Measurements from ENCODE around the gene PPARD. TPM values are rescaled to one million over a fixed set of nuclear protein-coding genes. Genes with fewer than 3 reads are reported as not detected.

PPARD gene
- total and polyA plus RNA-seq, 12 donors = 12.9 to 21.0 (median 13.9) TPM

DNA sequence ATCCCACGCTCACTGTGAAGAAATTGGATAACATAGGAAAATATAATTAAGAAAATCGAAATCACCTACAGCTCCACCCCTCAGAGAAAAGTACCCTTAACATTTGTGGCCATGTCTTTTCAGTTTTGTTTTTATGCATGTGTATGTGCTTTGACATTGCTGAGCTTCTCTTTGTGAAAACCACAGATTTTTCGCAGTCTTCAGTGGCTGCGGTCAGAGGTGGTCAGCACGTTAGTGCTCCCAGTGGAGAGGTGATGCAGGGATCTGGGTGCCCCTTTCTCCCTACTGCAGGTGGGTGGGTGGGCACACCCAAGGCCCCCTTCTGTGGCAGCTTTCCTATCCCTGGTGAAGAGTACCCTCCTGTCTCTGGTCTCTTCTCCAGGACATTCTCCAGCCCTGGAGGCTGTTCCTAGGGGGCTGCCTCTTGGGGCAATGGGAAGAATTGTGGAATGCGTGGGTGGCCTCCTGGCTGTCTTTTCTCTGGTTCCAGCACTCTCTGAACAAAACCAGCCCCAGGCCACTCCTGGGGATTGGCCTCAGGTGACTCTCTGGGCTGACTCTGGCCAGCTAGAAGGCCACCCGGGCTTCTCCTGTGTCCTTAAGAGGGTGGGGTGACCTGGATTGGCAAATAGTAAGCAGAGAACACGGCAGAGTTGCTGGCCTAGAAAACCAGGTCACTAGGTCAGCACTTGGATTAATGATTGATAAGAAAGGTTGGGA, 59.9 kb downstream of the PPARD start:
- no peaks in the 10 kb centered on the region for H3K9me3 ChIP-seq
- TF ChIP-seq, protein P1, sequence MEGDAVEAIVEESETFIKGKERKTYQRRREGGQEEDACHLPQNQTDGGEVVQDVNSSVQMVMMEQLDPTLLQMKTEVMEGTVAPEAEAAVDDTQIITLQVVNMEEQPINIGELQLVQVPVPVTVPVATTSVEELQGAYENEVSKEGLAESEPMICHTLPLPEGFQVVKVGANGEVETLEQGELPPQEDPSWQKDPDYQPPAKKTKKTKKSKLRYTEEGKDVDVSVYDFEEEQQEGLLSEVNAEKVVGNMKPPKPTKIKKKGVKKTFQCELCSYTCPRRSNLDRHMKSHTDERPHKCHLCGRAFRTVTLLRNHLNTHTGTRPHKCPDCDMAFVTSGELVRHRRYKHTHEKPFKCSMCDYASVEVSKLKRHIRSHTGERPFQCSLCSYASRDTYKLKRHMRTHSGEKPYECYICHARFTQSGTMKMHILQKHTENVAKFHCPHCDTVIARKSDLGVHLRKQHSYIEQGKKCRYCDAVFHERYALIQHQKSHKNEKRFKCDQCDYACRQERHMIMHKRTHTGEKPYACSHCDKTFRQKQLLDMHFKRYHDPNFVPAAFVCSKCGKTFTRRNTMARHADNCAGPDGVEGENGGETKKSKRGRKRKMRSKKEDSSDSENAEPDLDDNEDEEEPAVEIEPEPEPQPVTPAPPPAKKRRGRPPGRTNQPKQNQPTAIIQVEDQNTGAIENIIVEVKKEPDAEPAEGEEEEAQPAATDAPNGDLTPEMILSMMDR (IDR thresholded peaks at IDR 0.05) = no peak
- H3K27ac ChIP-seq = no peak overlapping the region
- no peak overlapping the region for H3K4me3 ChIP-seq
- H3K4me1 ChIP-seq = peaks cover 0 to 21% (median 0%) of the 10 kb centered on the region in 9 donors
- ATAC-seq (peak in 1 of 8 donors; percentile 26), DNase-seq (no peak)
- WGBS, 2 donors = 80 to 81% methylated on average over 8 of the region's 8 CpGs
- no peaks in the 10 kb centered on the region for H3K36me3 ChIP-seq
- intact Hi-C loops (cut with DNase I) = no loop called here
- H3K27me3 ChIP-seq = no peaks in the 10 kb centered on the region

DNA sequence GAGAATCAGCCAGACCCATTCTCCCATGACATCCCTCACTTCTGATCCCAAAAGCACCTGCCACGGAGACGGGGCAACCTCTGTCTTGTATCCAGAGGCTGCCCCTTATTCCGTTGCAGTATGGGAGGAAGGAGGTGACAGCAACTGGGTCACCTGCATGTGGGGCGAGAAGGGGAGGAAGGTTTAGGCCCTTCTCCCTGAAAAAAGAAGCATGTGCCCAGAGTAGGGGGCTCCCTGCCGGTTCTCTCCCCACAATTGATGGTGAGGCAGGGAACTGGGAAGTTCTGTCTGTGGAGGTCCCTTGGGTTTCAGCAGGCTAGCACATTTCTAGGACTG, 60.5 kb downstream of the PPARD start:
- peaks cover 0 to 21% (median 0%) of the 10 kb centered on the region in 9 donors for H3K4me1 ChIP-seq
- no peak for DNase-seq
- no peak for ATAC-seq
- H3K27me3 ChIP-seq = no peaks in the 10 kb centered on the region
- H3K4me3 ChIP-seq = no peak overlapping the region
- no peaks in the 10 kb centered on the region for H3K36me3 ChIP-seq
- 90 to 95% methylated on average over 5 of the region's 5 CpGs for WGBS, 2 donors
- H3K9me3 ChIP-seq = no peaks in the 10 kb centered on the region
- TF ChIP-seq, protein P1 (IDR thresholded peaks at IDR 0.05) = no peak
- intact Hi-C loops (cut with DNase I) = no loop called here
- no peak overlapping the region for H3K27ac ChIP-seq

DNA sequence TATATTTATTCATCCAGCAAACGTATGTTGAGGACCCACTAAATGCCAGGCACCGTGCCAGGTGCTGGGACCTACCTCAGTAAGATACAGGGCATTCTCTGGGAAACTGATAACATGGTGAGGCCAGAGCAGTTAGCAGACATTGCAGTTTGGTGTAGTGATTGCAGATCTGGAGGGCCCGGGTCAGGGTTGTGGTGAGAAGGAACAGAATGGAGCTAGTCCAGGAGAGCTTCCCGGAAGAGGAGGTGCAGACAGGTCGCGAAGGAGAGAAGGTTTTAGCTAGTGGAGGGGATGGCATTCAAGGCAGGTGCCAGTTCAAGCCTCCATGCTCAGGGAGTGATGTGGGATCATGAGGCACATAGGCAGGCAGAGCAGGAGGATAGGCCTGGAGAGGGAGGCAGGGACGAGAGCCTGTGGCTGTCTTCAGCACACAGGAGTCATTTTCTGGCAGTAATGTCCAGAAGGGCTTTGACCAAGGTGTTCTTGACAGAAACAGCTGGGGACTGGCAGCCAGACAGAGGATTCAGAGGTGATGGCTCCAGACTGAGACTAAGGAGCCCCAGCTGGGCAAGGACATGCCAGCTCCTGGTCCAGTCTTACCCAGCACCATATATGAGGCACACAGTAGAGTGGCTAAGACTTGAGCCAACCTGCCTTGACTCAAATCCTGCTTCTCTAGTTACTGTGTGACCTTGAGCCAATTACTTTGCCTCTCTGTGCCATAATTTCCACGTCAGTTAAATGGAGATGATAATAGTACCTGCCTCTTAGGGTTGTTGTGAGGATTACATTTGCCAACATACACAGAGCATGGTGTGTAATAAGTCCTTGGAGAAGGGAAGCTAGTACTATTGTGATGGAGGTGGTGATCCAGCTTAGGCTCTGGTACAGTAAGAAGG, 61.4 kb downstream of the PPARD start:
- peak in 1 of 8 donors; percentile 18 for ATAC-seq
- Histone ChIP-seq H3K27me3 (no peaks in the 10 kb centered on the region), H3K9me3 (no peaks in the 10 kb centered on the region), H3K4me3 (no peak overlapping the region), H3K36me3 (no peaks in the 10 kb centered on the region), H3K4me1 (peaks cover 0 to 21% (median 0%) of the 10 kb centered on the region in 9 donors), H3K27ac (no peak overlapping the region)
- WGBS, 2 donors = 82 to 85% methylated on average over 8 of the region's 8 CpGs
- TF ChIP-seq, protein P1 (IDR thresholded peaks at IDR 0.05) = no peak
- intact Hi-C loops (cut with DNase I) = no loop called here
- no peak for DNase-seq

DNA sequence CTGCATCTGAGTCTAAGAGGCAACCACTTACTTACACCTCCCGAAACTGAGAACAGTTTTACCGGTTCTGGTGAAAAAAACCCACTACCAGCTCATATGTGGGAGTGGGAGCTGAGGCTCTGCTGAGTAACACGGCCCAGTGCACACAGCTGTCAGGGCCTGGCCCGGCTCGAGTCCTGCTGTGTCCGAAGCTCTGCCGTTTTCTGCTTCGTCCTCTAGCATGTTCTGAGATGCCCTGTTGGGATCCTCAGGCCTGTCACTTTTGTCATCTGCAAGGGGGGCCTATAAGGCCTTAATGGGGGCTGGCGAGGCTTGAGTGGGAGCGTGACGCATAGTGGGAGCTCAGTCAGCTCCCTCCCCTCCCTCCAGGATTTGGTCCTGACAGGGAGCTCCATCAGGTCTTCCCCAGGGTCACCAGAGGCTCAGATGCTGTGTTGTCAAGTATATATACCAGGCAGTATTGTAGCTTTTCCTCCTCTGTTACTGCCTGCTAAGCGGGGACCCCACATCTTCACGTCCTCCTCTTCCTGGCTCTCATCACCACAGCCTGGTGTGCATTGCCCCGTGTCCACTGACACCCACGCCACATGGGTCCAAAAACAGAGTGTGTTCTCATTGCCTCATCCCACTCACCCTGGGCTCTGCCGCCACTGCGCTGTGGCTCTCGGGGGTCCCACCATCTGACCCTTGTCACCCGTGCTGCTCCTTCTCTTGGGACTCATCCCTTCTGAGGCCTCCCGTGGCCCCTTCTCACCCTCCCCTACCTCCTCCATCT, 64.5 kb downstream of the PPARD start:
- TF ChIP-seq, protein P1 (IDR thresholded peaks at IDR 0.05) = no peak
- H3K9me3 ChIP-seq = no peaks in the 10 kb centered on the region
- no peaks in the 10 kb centered on the region for H3K27me3 ChIP-seq
- no peak for DNase-seq
- no peak overlapping the region for H3K4me3 ChIP-seq
- ATAC-seq = no peak
- intact Hi-C loops (cut with DNase I) = no loop called here
- WGBS, 2 donors = 89 to 91% methylated on average over 20 of the region's 20 CpGs
- H3K36me3 ChIP-seq = peaks cover 0 to 18% (median 9%) of the 10 kb centered on the region in 9 donors
- H3K4me1 ChIP-seq = peaks cover 0 to 10% (median 0%) of the 10 kb centered on the region in 9 donors
- no peak overlapping the region for H3K27ac ChIP-seq
